ENCODE results near the gene CD79A. TPM values are rescaled to one million over a fixed set of nuclear protein-coding genes. Genes with fewer than 3 reads are reported as not detected.

The CD79A gene
- polyA plus RNA-seq, 1 donor from 2014 or later: not detected

DNA sequence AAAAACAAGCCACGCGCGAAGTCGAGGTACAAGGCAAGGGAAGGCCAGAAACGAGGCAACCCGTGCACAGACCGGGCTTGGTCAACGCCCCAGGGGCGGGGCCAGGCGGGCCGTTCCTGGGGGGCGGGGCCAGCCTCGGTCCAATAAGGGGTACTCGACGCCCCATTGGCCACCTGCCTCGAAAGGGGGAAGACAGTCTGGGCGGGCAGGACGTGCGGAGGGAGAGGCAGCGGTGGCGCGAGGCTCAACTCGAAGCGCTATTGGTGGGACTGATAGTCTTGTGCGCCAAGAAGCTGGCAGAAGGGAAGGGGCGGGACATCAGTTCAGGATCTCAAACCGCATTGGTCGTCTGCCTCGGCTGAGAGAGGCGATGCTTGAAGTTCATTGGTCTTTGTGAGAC is 32.5 kb upstream of the CD79A start, which contains the start of gene LYPD4:
Gene LYPD4, minus strand, starts transcription at position 83 of the 400 bp plus-strand sequence. CDS start 5,398 bp downstream, outside the sequence.
- no peaks in the 10 kb centered on the region for H3K9me2 ChIP-seq (ENCODE audit: insufficient read depth, low read length)
- H4K20me1 ChIP-seq (ENCODE audit: insufficient read depth): no peaks in the 10 kb centered on the region
- H3K9ac ChIP-seq (ENCODE audit: low read length): no peak within 1 kb of the TSS
- TF ChIP-seq REST (IDR thresholded peaks at IDR 0.05; ENCODE audit: borderline replicate concordance) (no peak), MXI1 (conservative IDR thresholded peaks at IDR 0.05; ENCODE audit: poor library complexity, severe bottlenecking) (no peak), EP300 (conservative IDR thresholded peaks at IDR 0.05; ENCODE audit: poor library complexity, severe bottlenecking) (no peak), EZH2 (IDR thresholded peaks at IDR 0.05; ENCODE audit: borderline replicate concordance, insufficient read depth, low read length, poor library complexity, severe bottlenecking) (no peak), RAD21 (conservative IDR thresholded peaks at IDR 0.05) (no peak), POLR2AphosphoS5 (IDR thresholded peaks at IDR 0.05) (no peak), TAF1 (IDR thresholded peaks at IDR 0.05; ENCODE audit: low read depth) (no peak), SMC3 (conservative IDR thresholded peaks at IDR 0.05; ENCODE audit: poor library complexity) (no peak)
- TF ChIP-seq, protein P1, sequence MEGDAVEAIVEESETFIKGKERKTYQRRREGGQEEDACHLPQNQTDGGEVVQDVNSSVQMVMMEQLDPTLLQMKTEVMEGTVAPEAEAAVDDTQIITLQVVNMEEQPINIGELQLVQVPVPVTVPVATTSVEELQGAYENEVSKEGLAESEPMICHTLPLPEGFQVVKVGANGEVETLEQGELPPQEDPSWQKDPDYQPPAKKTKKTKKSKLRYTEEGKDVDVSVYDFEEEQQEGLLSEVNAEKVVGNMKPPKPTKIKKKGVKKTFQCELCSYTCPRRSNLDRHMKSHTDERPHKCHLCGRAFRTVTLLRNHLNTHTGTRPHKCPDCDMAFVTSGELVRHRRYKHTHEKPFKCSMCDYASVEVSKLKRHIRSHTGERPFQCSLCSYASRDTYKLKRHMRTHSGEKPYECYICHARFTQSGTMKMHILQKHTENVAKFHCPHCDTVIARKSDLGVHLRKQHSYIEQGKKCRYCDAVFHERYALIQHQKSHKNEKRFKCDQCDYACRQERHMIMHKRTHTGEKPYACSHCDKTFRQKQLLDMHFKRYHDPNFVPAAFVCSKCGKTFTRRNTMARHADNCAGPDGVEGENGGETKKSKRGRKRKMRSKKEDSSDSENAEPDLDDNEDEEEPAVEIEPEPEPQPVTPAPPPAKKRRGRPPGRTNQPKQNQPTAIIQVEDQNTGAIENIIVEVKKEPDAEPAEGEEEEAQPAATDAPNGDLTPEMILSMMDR (IDR thresholded peaks at IDR 0.05; ENCODE audit: poor library complexity, severe bottlenecking): no peak
- H3K4me2 ChIP-seq (ENCODE audit: low read length): no peak within 1 kb of the TSS
- H3K36me3 ChIP-seq (ENCODE audit: insufficient read depth, low read length): no peaks in the 10 kb centered on the region
- H3K27me3 ChIP-seq (ENCODE audit: insufficient read depth, low read depth, low read length): no peaks in the 10 kb centered on the region
- H3K79me2 ChIP-seq (replicated peaks; ENCODE audit: insufficient read depth, low read length): no peaks in the 10 kb centered on the region
- H3F3A ChIP-seq (ENCODE audit: insufficient read depth, low read length, poor library complexity, severe bottlenecking): no peaks in the 10 kb centered on the region
- H2AFZ ChIP-seq (ENCODE audit: low read depth, low read length): no peak within 1 kb of the TSS
- H3K9me3 ChIP-seq (ENCODE audit: low read length): no peaks in the 10 kb centered on the region
- no peak within 1 kb of the TSS for H3K27ac ChIP-seq (ENCODE audit: low read length)
- H3K4me3 ChIP-seq (ENCODE audit: low read length): no peak within 1 kb of the TSS

GRCh38 chr19:41845001-41845050 is 32.3 kb upstream of the CD79A start, which contains the start of gene DMRTC2:
Gene DMRTC2, plus strand, starts transcription at chr19:41845042. Its CDS starts 2,387 bp downstream, at chr19:41847429.
- no peak within 1 kb of the TSS for H2AFZ ChIP-seq (ENCODE audit: low read depth, low read length)
- no peaks in the 10 kb centered on the region for H3F3A ChIP-seq (ENCODE audit: insufficient read depth, low read length, poor library complexity, severe bottlenecking)
- no peaks in the 10 kb centered on the region for H3K9me3 ChIP-seq (ENCODE audit: low read length)
- TF ChIP-seq EZH2 (IDR thresholded peaks at IDR 0.05; ENCODE audit: borderline replicate concordance, insufficient read depth, low read length, poor library complexity, severe bottlenecking) (no peak), EP300 (conservative IDR thresholded peaks at IDR 0.05; ENCODE audit: poor library complexity, severe bottlenecking) (no peak), SMC3 (conservative IDR thresholded peaks at IDR 0.05; ENCODE audit: poor library complexity) (no peak), REST (IDR thresholded peaks at IDR 0.05; ENCODE audit: borderline replicate concordance) (no peak), RAD21 (conservative IDR thresholded peaks at IDR 0.05) (no peak), POLR2AphosphoS5 (IDR thresholded peaks at IDR 0.05) (no peak), MXI1 (conservative IDR thresholded peaks at IDR 0.05; ENCODE audit: poor library complexity, severe bottlenecking) (no peak)
- TF ChIP-seq, protein P1 (IDR thresholded peaks at IDR 0.05; ENCODE audit: poor library complexity, severe bottlenecking): no peak
- H3K4me2 ChIP-seq (ENCODE audit: low read length): no peak within 1 kb of the TSS
- no peaks in the 10 kb centered on the region for H3K9me2 ChIP-seq (ENCODE audit: insufficient read depth, low read length)
- no peak within 1 kb of the TSS for H3K4me3 ChIP-seq (ENCODE audit: low read length)
- H3K27ac ChIP-seq (ENCODE audit: low read length): no peak within 1 kb of the TSS
- H3K79me2 ChIP-seq (replicated peaks; ENCODE audit: insufficient read depth, low read length): no peaks in the 10 kb centered on the region
- H3K36me3 ChIP-seq (ENCODE audit: insufficient read depth, low read length): no peaks in the 10 kb centered on the region
- no peaks in the 10 kb centered on the region for H3K27me3 ChIP-seq (ENCODE audit: insufficient read depth, low read depth, low read length)
- no peak within 1 kb of the TSS for H3K9ac ChIP-seq (ENCODE audit: low read length)
- no peaks in the 10 kb centered on the region for H4K20me1 ChIP-seq (ENCODE audit: insufficient read depth)

Measured in neural cell (in vitro differentiated cells).